CD8-positive, alpha-beta memory T cell (primary cell): Measurements from ENCODE around the gene SAP25. TPM values are rescaled to one million over a fixed set of nuclear protein-coding genes. Genes with fewer than 3 reads are reported as not detected.
A peak's percentile ranks its signal among the peaks of the same experiment; 100 is the strongest.

ENCODE experiments used
- CTCF ChIA-PET: fragments of 350-600 bp; sonication (Branson Sonifier 250); formaldehyde crosslinking; loops from one replicate; lab custom pipeline; 2021; ENCODE audit warnings: antibody characterized with exemption; lab: Charles Lee
- POLR2A ChIA-PET: fragments of 350-600 bp; sonication (Branson Sonifier 250); formaldehyde crosslinking; loops from one replicate; lab custom pipeline; 2021; ENCODE audit warnings: antibody characterized with exemption; lab: Charles Lee
- DNase-seq, 5 donors: peaks; one replicate each; pipeline versions ENCODE4 v3.0.0 to v3.0.0-alpha.2; 2020 to 2022; ENCODE audit warnings: mixed read lengths in 1 of 5
- H3K27ac ChIP-seq: one replicate; pipeline ENCODE4 v1.7.0; 2013; ENCODE audit warnings: low read depth, mild to moderate bottlenecking, low read length, moderate library complexity
- H3K27me3 ChIP-seq: 2 replicates; pipeline ENCODE4 v1.7.0; 2013; ENCODE audit warnings: low read length, mild to moderate bottlenecking; ENCODE audit not compliant: insufficient read depth, poor library complexity, severe bottlenecking
- H3K36me3 ChIP-seq: 2 replicates; pipeline ENCODE4 v1.7.0; 2013; ENCODE audit warnings: mild to moderate bottlenecking, low read length, moderate library complexity; ENCODE audit not compliant: insufficient read depth
- H3K4me1 ChIP-seq: 2 replicates; pipeline ENCODE4 v1.7.0; 2013; ENCODE audit warnings: mild to moderate bottlenecking, low read length, moderate library complexity; ENCODE audit not compliant: insufficient read depth
- H3K4me3 ChIP-seq: 2 replicates; pipeline ENCODE4 v1.7.0; 2013; ENCODE audit warnings: mild to moderate bottlenecking, low read length
- H3K9me3 ChIP-seq: 2 replicates; pipeline ENCODE4 v1.7.0; 2013; ENCODE audit warnings: mild to moderate bottlenecking, low read length
- H3K27ac Mint-ChIP-seq, 8 donors: one replicate each; pipeline ENCODE4 v1.8.0; 2020 to 2021; ENCODE audit warnings: mixed read lengths in 8 of 8, mild to moderate bottlenecking in 6 of 8, inconsistent platforms in 3 of 8, moderate library complexity in 3 of 8
- H3K27me3 Mint-ChIP-seq, 2 donors: one replicate each; pipeline ENCODE4 v1.8.0; 2020 to 2021; ENCODE audit warnings: mixed read lengths in 2 of 2, mild to moderate bottlenecking in 1 of 2, moderate library complexity in 1 of 2
- H3K36me3 Mint-ChIP-seq, 3 donors: one replicate each; pipeline ENCODE4 v1.8.0; 2020 to 2021; ENCODE audit warnings: mixed read lengths in 3 of 3, inconsistent platforms in 1 of 3, mild to moderate bottlenecking in 1 of 3
- H3K4me1 Mint-ChIP-seq, 3 donors: one replicate each; pipeline ENCODE4 v1.8.0; 2020 to 2021; ENCODE audit warnings: mixed read lengths in 3 of 3, inconsistent platforms in 1 of 3, mild to moderate bottlenecking in 1 of 3
- H3K4me3 Mint-ChIP-seq, 7 donors: one replicate each; pipeline ENCODE4 v1.8.0; 2020 to 2021; ENCODE audit warnings: mixed read lengths in 7 of 7, mild to moderate bottlenecking in 6 of 7, moderate library complexity in 4 of 7, inconsistent platforms in 2 of 7
- H3K9me3 Mint-ChIP-seq, 5 donors: one replicate each; pipeline ENCODE4 v1.8.0; 2020 to 2022; ENCODE audit warnings: mixed read lengths in 5 of 5, mild to moderate bottlenecking in 3 of 5, moderate library complexity in 2 of 5, inconsistent platforms in 1 of 5
- polyA plus RNA-seq: library from polyadenylated mRNA; unstranded; fragments of 300-500 nt; fragmentation: Illumina TruSeq; gene quantifications from one replicate; pipeline ENCODE4 v1.2.3, GENCODE V29; 2021
- total RNA-seq, 2 experiments: library from RNA; stranded (reverse); gene quantifications; one replicate each; pipeline ENCODE4 v1.2.3, GENCODE V29; 2021

The SAP25 gene
- 10 to 100 TPM; 13.9 to 14.3 TPM for total RNA-seq
- 0.56 TPM for polyA plus RNA-seq

- ChIA-PET CTCF (interaction anchor here (1.0 kb wide), 2 partner anchors 10 to 14 kb away, joined by 3 to 5 read pairs; no protein-coding TSS in a partner anchor), POLR2A (interaction anchor here (0.6 kb wide), 1 partner anchor 104 kb away, joined by 3 read pairs; no protein-coding TSS in a partner anchor)
- Histone ChIP-seq H3K27ac (no peak within 1 kb of the TSS), H3K27me3 (no peaks in the 10 kb centered on the region), H3K4me1 (peaks cover 30% of the 10 kb centered on the region), H3K9me3 (no peaks in the 10 kb centered on the region), H3K4me3 (no peak within 1 kb of the TSS), H3K36me3 (peaks cover 38% of the 10 kb centered on the region)
- Mint-ChIP-seq H3K4me3 (no peak within 1 kb of the TSS), H3K36me3 (peaks cover 0 to 57% (median 2%) of the 10 kb centered on the region in 3 donors), H3K4me1 (peaks cover 15 to 32% (median 26%) of the 10 kb centered on the region in 3 donors), H3K27ac (no peak within 1 kb of the TSS), H3K9me3 (no peaks in the 10 kb centered on the region), H3K27me3 (no peaks in the 10 kb centered on the region)
- DNase-seq, result no peak
These were observed at the start of gene SAP25 for GRCh38 chr7:100573691-100574361. Gene SAP25, minus strand, starts transcription at chr7:100573900. Its CDS starts 158 bp downstream, at chr7:100573742.

- Mint-ChIP-seq H3K27ac (peak overlapping the region in 2 of 8 donors; percentile 9 to 19), H3K4me1 (peaks cover 13 to 18% (median 14%) of the 10 kb centered on the region in 3 donors), H3K9me3 (no peaks in the 10 kb centered on the region), H3K36me3 (peaks cover 0 to 7% (median 0%) of the 10 kb centered on the region in 3 donors), H3K4me3 (no peak overlapping the region), H3K27me3 (no peaks in the 10 kb centered on the region)
- H3K9me3 ChIP-seq, result no peaks in the 10 kb centered on the region
- no peak overlapping the region for H3K27ac ChIP-seq
- H3K27me3 ChIP-seq, result no peaks in the 10 kb centered on the region
- no peaks in the 10 kb centered on the region for H3K36me3 ChIP-seq
- peaks cover 7% of the 10 kb centered on the region for H3K4me1 ChIP-seq
- no peak overlapping the region for H3K4me3 ChIP-seq
- ChIA-PET CTCF (no interaction called here), POLR2A (no interaction called here)
- DNase-seq, result no peak
These were observed 47.9 kb upstream of the SAP25 start for GRCh38 chr7:100621554-100621953.

- no peak for DNase-seq
- Histone ChIP-seq H3K36me3 (no peaks in the 10 kb centered on the region), H3K9me3 (no peaks in the 10 kb centered on the region), H3K27ac (no peak overlapping the region), H3K4me1 (peaks cover under 1% of the 10 kb centered on the region), H3K27me3 (no peaks in the 10 kb centered on the region), H3K4me3 (no peak overlapping the region)
- peaks cover 6 to 12% (median 7%) of the 10 kb centered on the region in 3 donors for H3K4me1 Mint-ChIP-seq
- ChIA-PET CTCF (interaction anchor here (1.0 kb wide), 1 partner anchor 12 kb away, joined by 4 read pairs; no protein-coding TSS in a partner anchor), POLR2A (no interaction called here)
- no peaks in the 10 kb centered on the region for H3K27me3 Mint-ChIP-seq
- H3K9me3 Mint-ChIP-seq, result no peaks in the 10 kb centered on the region
- H3K27ac Mint-ChIP-seq, result no peak overlapping the region
- H3K4me3 Mint-ChIP-seq, result peak overlapping the region in 1 of 7 donors; percentile 40
- H3K36me3 Mint-ChIP-seq, result peaks cover 0 to 8% (median 2%) of the 10 kb centered on the region in 3 donors
These were observed 47.1 kb upstream of the SAP25 start for GRCh38 chr7:100620804-100621203.

GRCh38 chr7:100620239-100620638, 46.5 kb upstream of the SAP25 start:
- no peak overlapping the region for H3K27ac Mint-ChIP-seq
- Histone ChIP-seq H3K36me3 (no peaks in the 10 kb centered on the region), H3K27me3 (no peaks in the 10 kb centered on the region), H3K27ac (no peak overlapping the region), H3K4me3 (no peak overlapping the region), H3K9me3 (no peaks in the 10 kb centered on the region), H3K4me1 (no peaks in the 10 kb centered on the region)
- H3K36me3 Mint-ChIP-seq, result peaks cover 0 to 9% (median 3%) of the 10 kb centered on the region in 3 donors
- ChIA-PET CTCF (interaction anchor here (1.0 kb wide), 1 partner anchor 12 kb away, joined by 4 read pairs; no protein-coding TSS in a partner anchor), POLR2A (no interaction called here)
- no peaks in the 10 kb centered on the region for H3K27me3 Mint-ChIP-seq
- peak overlapping the region in 1 of 7 donors; percentile 40 for H3K4me3 Mint-ChIP-seq
- no peaks in the 10 kb centered on the region for H3K9me3 Mint-ChIP-seq
- peaks cover under 1 to 6% (median 3%) of the 10 kb centered on the region in 3 donors for H3K4me1 Mint-ChIP-seq
- no peak for DNase-seq

GRCh38 chr7:100614308-100614861, 40.7 kb upstream of the SAP25 start:
- Histone ChIP-seq H3K4me1 (peaks cover 19% of the 10 kb centered on the region), H3K36me3 (no peaks in the 10 kb centered on the region), H3K4me3 (no peak overlapping the region), H3K27me3 (no peaks in the 10 kb centered on the region), H3K27ac (no peak overlapping the region), H3K9me3 (no peaks in the 10 kb centered on the region)
- H3K27me3 Mint-ChIP-seq, result no peaks in the 10 kb centered on the region
- ChIA-PET CTCF (interaction anchor here (0.9 to 3.2 kb wide), 8 partner anchors 9 to 79 kb away, joined by 3 to 21 read pairs (median 8); partner anchors contain the start of genes FBXO24, GIGYF1 and LRCH4), POLR2A (interaction anchor here (0.6 to 3.5 kb wide), 3 partner anchors 29 to 82 kb away, joined by 3 to 31 read pairs (median 5); partner anchors contain the start of genes FBXO24 and LRCH4)
- H3K4me3 Mint-ChIP-seq, result peak overlapping the region in 1 of 7 donors; percentile 61
- H3K36me3 Mint-ChIP-seq, result peaks cover 0 to 10% (median 7%) of the 10 kb centered on the region in 3 donors
- no peak for DNase-seq
- H3K9me3 Mint-ChIP-seq, result no peaks in the 10 kb centered on the region
- H3K4me1 Mint-ChIP-seq, result peaks cover 20 to 24% (median 23%) of the 10 kb centered on the region in 3 donors
- H3K27ac Mint-ChIP-seq, result peak overlapping the region in 2 of 8 donors; percentile 83 to 94

GRCh38 chr7:100613412-100614175, 39.9 kb upstream of the SAP25 start:
- H3K4me3 ChIP-seq, result peak overlapping the region; percentile 99
- ChIA-PET POLR2A (interaction anchor here (1.0 to 3.5 kb wide), 7 partner anchors 28 to 184 kb away, joined by 5 to 31 read pairs (median 10); partner anchors contain the start of genes FBXO24, GNB2, LRCH4 and MEPCE), CTCF (interaction anchor here (0.9 to 3.4 kb wide), 16 partner anchors 8 to 238 kb away, joined by 3 to 21 read pairs (median 7); partner anchors contain the start of genes FBXO24, GIGYF1, LRCH4 and POP7)
- H3K4me1 ChIP-seq, result peaks cover 19% of the 10 kb centered on the region
- Mint-ChIP-seq H3K27ac (peak overlapping the region in 5 of 8 donors; percentile 39 to 94 (median 51)), H3K9me3 (no peaks in the 10 kb centered on the region), H3K36me3 (peaks cover 0 to 10% (median 7%) of the 10 kb centered on the region in 3 donors), H3K4me3 (peak overlapping the region; percentile 84 to 94 (median 85)), H3K4me1 (peaks cover 20 to 24% (median 23%) of the 10 kb centered on the region in 3 donors), H3K27me3 (no peaks in the 10 kb centered on the region)
- H3K27ac ChIP-seq, result no peak overlapping the region
- no peaks in the 10 kb centered on the region for H3K27me3 ChIP-seq
- no peaks in the 10 kb centered on the region for H3K36me3 ChIP-seq
- DNase-seq, result no peak
- H3K9me3 ChIP-seq, result no peaks in the 10 kb centered on the region

- H3K27ac Mint-ChIP-seq, result peak overlapping the region in 7 of 8 donors; percentile 39 to 94 (median 87)
These were observed 39.2 kb upstream of the SAP25 start for GRCh38 chr7:100612730-100613390.

More at GRCh38 chr7:100612730-100613390, 39.2 kb upstream of the SAP25 start:
- Histone ChIP-seq H3K27ac (peak overlapping the region; percentile 99), H3K4me3 (peak overlapping the region; percentile 99), H3K36me3 (no peaks in the 10 kb centered on the region), H3K4me1 (peaks cover 19% of the 10 kb centered on the region), H3K27me3 (no peaks in the 10 kb centered on the region), H3K9me3 (no peaks in the 10 kb centered on the region)
- no peaks in the 10 kb centered on the region for H3K9me3 Mint-ChIP-seq
- peak in 2 of 5 donors; percentile 17 to 43 for DNase-seq
- H3K4me1 Mint-ChIP-seq, result peaks cover 20 to 24% (median 23%) of the 10 kb centered on the region in 3 donors
- ChIA-PET CTCF (interaction anchor here (1.0 to 3.4 kb wide), 21 partner anchors 8 to 239 kb away, joined by 3 to 21 read pairs (median 6); partner anchors contain the start of genes FBXO24, GIGYF1, LRCH4 and POP7), POLR2A (interaction anchor here (0.8 to 3.5 kb wide), 14 partner anchors 14 to 183 kb away, joined by 3 to 31 read pairs (median 10); partner anchors contain the start of genes FBXO24, GNB2, LRCH4 and MEPCE)
- peak overlapping the region; percentile 85 to 100 (median 98) for H3K4me3 Mint-ChIP-seq
- no peaks in the 10 kb centered on the region for H3K27me3 Mint-ChIP-seq
- peaks cover 0 to 10% (median 7%) of the 10 kb centered on the region in 3 donors for H3K36me3 Mint-ChIP-seq
